Measurements from ENCODE around the gene SIX5. TPM values are rescaled to one million over a fixed set of nuclear protein-coding genes. Genes with fewer than 3 reads are reported as not detected.

SIX5 gene
- total RNA-seq, 1 donor from 2014 or later: 15.5 TPM

- intact Hi-C loops (cut with DNase I): no loop called here
- ATAC-seq: no peak
- peaks cover 31% of the 10 kb centered on the region for H3K4me1 ChIP-seq
- H3K27ac ChIP-seq: peak overlapping the region; percentile 92
- no peak for DNase-seq
- H3K27me3 ChIP-seq: no peaks in the 10 kb centered on the region
- no peak for TF ChIP-seq CTCF (IDR thresholded peaks at IDR 0.05)
- no peaks in the 10 kb centered on the region for H3K36me3 ChIP-seq
- H3K9me3 ChIP-seq: no peaks in the 10 kb centered on the region
- H3K4me3 ChIP-seq: peak overlapping the region; percentile 69
These were observed 2.1 kb downstream of the SIX5 start for GRCh38 chr19:45766869-45767346.

- Histone ChIP-seq H3K27ac (peak overlapping the region; percentile 92), H3K9me3 (no peaks in the 10 kb centered on the region), H3K36me3 (no peaks in the 10 kb centered on the region), H3K4me1 (peaks cover 30% of the 10 kb centered on the region), H3K27me3 (no peaks in the 10 kb centered on the region), H3K4me3 (peak overlapping the region; percentile 69)
- no peak for DNase-seq
- ATAC-seq: no peak
- TF ChIP-seq CTCF (IDR thresholded peaks at IDR 0.05): no peak
- intact Hi-C loops (cut with DNase I): no loop called here
These were observed 2.7 kb downstream of the SIX5 start for GRCh38 chr19:45766296-45766868.

GRCh38 chr19:45765702-45766295 lies 3.3 kb downstream of the SIX5 start:
- ATAC-seq: no peak
- no peak overlapping the region for H3K27ac ChIP-seq
- no peaks in the 10 kb centered on the region for H3K36me3 ChIP-seq
- no peaks in the 10 kb centered on the region for H3K27me3 ChIP-seq
- intact Hi-C loops (cut with DNase I): no loop called here
- no peaks in the 10 kb centered on the region for H3K9me3 ChIP-seq
- no peak overlapping the region for H3K4me3 ChIP-seq
- H3K4me1 ChIP-seq: peaks cover 25% of the 10 kb centered on the region
- no peak for DNase-seq
- no peak for TF ChIP-seq CTCF (IDR thresholded peaks at IDR 0.05)

- intact Hi-C loops (cut with DNase I): no loop called here
- peaks cover 24% of the 10 kb centered on the region for H3K4me1 ChIP-seq
- H3K4me3 ChIP-seq: no peak overlapping the region
- no peak for TF ChIP-seq CTCF (IDR thresholded peaks at IDR 0.05)
- DNase-seq: no peak
- H3K27ac ChIP-seq: no peak overlapping the region
- no peaks in the 10 kb centered on the region for H3K36me3 ChIP-seq
- no peaks in the 10 kb centered on the region for H3K9me3 ChIP-seq
- ATAC-seq: no peak
- H3K27me3 ChIP-seq: no peaks in the 10 kb centered on the region
These were observed 3.9 kb downstream of the SIX5 start for GRCh38 chr19:45764945-45765701.

- H3K9me3 ChIP-seq: no peaks in the 10 kb centered on the region
- intact Hi-C loops (cut with DNase I): no loop called here
- H3K27ac ChIP-seq: no peak overlapping the region
- ATAC-seq (no peak), DNase-seq (no peak)
- H3K27me3 ChIP-seq: no peaks in the 10 kb centered on the region
- TF ChIP-seq CTCF (IDR thresholded peaks at IDR 0.05): no peak
- no peaks in the 10 kb centered on the region for H3K36me3 ChIP-seq
- H3K4me3 ChIP-seq: no peak overlapping the region
- peaks cover 24% of the 10 kb centered on the region for H3K4me1 ChIP-seq
These were observed 4.6 kb downstream of the SIX5 start for GRCh38 chr19:45764475-45764874.
